WERI-Rb-1 (cell line): ENCODE measurements around the gene CEP83.
A peak's percentile ranks its signal among the peaks of the same experiment; 100 is the strongest.

Experiments
- DNase-seq: peaks from one replicate; pipeline ENCODE4 v3.0.0-alpha.2; 2020
- H3K27ac ChIP-seq: fragments of 250-450 bp; sonication (Bioruptor Pico); 2 replicates; pipeline ENCODE4 v1.5.1; 2020; ENCODE audit warnings: mild to moderate bottlenecking, moderate library complexity
- H3K27me3 ChIP-seq: fragments of 250-450 bp; sonication (Bioruptor Pico); 2 replicates; pipeline ENCODE4 v1.5.1; 2021; ENCODE audit warnings: mild to moderate bottlenecking, low read depth, moderate library complexity; ENCODE audit not compliant: insufficient read depth, severe bottlenecking
- H3K36me3 ChIP-seq: fragments of 250-450 bp; sonication (Bioruptor Pico); 2 replicates; pipeline ENCODE4 v1.5.1; 2020; ENCODE audit warnings: mild to moderate bottlenecking, moderate library complexity
- H3K4me3 ChIP-seq: 2 replicates; pipeline ENCODE4 v1.5.1; 2011; ENCODE audit warnings: low read depth, mild to moderate bottlenecking, control low read depth, low read length
- H3K9me3 ChIP-seq: fragments of 250-450 bp; sonication (Bioruptor Pico); 2 replicates; pipeline ENCODE4 v1.5.1; 2021; ENCODE audit warnings: mild to moderate bottlenecking, moderate library complexity; ENCODE audit not compliant: severe bottlenecking
- TF ChIP-seq, protein P1 (sequence below): IDR thresholded peaks from 2 replicates; pipeline ENCODE4 v1.5.1; 2011; ENCODE audit warnings: low read depth, mild to moderate bottlenecking, control low read depth, inconsistent platforms, low read length

The CEP83 gene, protein sequence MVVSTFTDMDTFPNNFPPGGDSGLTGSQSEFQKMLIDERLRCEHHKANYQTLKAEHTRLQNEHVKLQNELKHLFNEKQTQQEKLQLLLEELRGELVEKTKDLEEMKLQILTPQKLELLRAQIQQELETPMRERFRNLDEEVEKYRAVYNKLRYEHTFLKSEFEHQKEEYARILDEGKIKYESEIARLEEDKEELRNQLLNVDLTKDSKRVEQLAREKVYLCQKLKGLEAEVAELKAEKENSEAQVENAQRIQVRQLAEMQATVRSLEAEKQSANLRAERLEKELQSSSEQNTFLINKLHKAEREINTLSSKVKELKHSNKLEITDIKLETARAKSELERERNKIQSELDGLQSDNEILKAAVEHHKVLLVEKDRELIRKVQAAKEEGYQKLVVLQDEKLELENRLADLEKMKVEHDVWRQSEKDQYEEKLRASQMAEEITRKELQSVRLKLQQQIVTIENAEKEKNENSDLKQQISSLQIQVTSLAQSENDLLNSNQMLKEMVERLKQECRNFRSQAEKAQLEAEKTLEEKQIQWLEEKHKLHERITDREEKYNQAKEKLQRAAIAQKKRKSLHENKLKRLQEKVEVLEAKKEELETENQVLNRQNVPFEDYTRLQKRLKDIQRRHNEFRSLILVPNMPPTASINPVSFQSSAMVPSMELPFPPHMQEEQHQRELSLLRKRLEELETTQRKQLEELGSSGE

DNA sequence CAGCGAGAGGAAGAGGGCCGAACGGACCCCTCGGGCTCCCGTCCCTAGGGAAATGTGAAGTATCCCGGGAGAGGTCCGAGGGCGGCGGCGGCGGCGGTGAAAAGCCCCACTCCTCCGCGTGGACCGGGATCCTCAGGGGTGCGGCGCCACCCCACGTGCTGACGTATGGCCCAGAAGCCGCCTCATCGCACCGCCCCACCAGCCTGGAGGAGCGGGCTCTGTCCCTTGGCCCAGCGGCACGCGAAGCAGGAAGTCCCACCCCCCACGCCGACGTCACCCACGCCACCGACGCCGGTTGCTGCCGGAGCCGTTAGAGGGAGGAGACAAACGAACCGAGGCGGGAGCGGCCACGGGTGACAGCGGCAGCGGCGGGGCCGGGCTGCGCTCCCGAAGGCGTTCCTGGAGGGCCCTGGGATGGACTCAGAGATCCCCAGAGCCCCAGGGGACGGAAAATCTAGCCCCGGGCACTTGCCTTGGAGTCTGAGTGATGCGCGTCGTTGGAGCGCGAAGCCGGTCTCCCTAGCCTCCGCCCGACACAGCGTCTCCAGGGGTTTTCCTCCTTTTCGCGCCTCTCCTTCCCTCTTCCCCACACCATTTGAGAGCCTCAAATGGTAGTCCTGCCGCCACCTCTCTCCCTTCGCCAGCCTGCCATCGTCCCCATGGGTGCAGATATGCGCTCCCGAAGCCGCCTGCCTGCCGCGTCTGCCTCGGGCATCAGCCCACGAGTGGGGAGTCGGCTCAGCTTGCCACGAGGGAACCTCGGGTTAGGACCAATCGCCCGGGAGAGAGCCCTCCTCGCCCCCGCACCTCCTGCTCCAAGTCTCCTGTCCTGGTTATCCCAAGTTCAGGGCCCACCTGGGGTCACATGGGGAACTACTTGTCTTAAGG lies at the start of gene CEP83:
TSS of gene CEP83 (minus strand) at position 140 of the 888 bp plus-strand sequence. CDS start 47,377 bp downstream, outside the sequence.
- H3K9me3 ChIP-seq = no peaks in the 10 kb centered on the region
- H3K36me3 ChIP-seq = no peaks in the 10 kb centered on the region
- H3K4me3 ChIP-seq = peak within 1 kb of the TSS; percentile 86
- TF ChIP-seq, protein P1, sequence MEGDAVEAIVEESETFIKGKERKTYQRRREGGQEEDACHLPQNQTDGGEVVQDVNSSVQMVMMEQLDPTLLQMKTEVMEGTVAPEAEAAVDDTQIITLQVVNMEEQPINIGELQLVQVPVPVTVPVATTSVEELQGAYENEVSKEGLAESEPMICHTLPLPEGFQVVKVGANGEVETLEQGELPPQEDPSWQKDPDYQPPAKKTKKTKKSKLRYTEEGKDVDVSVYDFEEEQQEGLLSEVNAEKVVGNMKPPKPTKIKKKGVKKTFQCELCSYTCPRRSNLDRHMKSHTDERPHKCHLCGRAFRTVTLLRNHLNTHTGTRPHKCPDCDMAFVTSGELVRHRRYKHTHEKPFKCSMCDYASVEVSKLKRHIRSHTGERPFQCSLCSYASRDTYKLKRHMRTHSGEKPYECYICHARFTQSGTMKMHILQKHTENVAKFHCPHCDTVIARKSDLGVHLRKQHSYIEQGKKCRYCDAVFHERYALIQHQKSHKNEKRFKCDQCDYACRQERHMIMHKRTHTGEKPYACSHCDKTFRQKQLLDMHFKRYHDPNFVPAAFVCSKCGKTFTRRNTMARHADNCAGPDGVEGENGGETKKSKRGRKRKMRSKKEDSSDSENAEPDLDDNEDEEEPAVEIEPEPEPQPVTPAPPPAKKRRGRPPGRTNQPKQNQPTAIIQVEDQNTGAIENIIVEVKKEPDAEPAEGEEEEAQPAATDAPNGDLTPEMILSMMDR = no peak
- no peaks in the 10 kb centered on the region for H3K27me3 ChIP-seq
- H3K27ac ChIP-seq = peak within 1 kb of the TSS; percentile 90
- peak; percentile 96 for DNase-seq

DNA sequence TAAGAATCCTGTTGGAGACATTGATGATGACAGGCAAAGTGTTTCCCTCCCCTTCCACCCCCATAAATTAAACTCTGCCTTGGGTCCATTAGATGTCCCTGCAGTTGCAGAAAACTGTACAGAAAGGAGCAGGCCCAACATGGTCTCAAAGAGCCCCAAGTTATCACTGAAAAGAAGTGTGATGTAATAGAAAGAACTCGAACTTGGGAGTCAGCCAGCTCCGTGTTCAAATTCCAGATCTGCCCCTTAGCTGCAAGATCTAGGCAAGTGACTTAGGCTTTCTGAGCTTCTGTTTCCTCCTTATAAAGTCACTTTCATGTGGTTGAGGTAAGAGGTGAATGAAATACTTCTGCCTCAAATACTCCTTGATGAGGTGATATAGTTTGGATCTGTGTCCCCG lies 49.6 kb upstream of the CEP83 start:
- H3K27me3 ChIP-seq = no peaks in the 10 kb centered on the region
- H3K36me3 ChIP-seq = no peaks in the 10 kb centered on the region
- no peaks in the 10 kb centered on the region for H3K9me3 ChIP-seq
- no peak overlapping the region for H3K4me3 ChIP-seq
- no peak for DNase-seq
- TF ChIP-seq, protein P1 = no peak
- H3K27ac ChIP-seq = no peak overlapping the region

DNA sequence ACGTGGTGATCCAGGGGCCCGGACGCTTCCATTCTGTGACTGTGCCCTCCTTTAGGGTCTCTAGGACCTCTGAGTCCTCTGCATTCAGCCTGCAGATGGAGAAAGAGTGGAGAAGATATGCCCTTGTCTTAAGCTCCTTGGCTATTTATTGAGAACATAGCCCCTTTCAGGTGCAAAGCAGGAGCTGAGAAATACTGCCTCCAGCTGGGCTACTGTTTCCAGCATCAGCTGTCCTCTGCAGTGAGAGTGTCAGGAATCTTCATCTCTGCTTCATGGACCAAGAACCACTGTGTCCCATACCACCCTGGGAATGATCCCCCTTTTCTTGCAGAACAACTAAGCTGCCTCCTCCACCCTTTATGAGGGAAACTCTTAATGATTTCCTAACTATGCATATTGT lies 47.8 kb upstream of the CEP83 start:
- TF ChIP-seq, protein P1 = no peak
- no peak overlapping the region for H3K27ac ChIP-seq
- DNase-seq = no peak
- H3K36me3 ChIP-seq = no peaks in the 10 kb centered on the region
- no peaks in the 10 kb centered on the region for H3K27me3 ChIP-seq
- peaks cover 2% of the 10 kb centered on the region for H3K9me3 ChIP-seq
- no peak overlapping the region for H3K4me3 ChIP-seq

DNA sequence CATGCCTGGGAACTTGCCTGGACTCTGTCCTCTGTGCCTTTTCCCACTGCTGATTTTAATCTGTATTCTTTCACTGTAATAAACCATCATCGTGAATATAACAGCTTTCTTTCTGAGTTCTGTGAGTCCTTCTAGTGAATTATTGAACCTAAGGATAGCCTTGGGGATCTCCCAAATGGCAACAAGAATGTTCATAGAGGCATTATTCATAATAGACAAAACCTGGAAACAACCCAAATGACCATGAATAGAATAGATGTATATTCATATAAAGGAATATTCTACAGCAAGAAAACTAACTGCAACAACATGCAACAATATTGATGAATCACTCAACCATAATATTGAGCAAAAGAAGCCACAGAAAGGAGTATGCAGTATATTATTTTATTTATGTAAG lies 44.7 kb upstream of the CEP83 start:
- no peak overlapping the region for H3K27ac ChIP-seq
- no peaks in the 10 kb centered on the region for H3K36me3 ChIP-seq
- H3K27me3 ChIP-seq = no peaks in the 10 kb centered on the region
- DNase-seq = no peak
- no peak overlapping the region for H3K4me3 ChIP-seq
- TF ChIP-seq, protein P1 = no peak
- peaks cover 2% of the 10 kb centered on the region for H3K9me3 ChIP-seq

DNA sequence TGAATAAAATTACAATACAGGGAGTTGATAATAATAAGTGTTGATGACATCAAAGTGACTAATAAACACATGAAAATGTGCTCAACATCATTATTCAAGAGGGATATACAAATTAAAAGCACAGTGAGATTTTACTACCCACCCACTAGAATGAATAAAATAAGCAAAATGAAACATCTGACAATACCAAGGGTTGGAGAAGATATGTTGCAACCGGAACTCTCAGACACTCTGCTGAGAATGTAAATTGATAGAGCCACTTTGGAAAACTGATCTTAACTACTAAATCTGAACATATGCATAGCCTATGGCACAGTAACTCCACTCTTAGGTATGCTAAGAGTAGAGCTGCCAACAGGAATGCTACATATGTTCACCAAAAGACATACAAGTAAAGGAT lies 44.0 kb upstream of the CEP83 start:
- H3K27me3 ChIP-seq = no peaks in the 10 kb centered on the region
- peaks cover 2% of the 10 kb centered on the region for H3K9me3 ChIP-seq
- H3K4me3 ChIP-seq = no peak overlapping the region
- no peaks in the 10 kb centered on the region for H3K36me3 ChIP-seq
- H3K27ac ChIP-seq = no peak overlapping the region
- TF ChIP-seq, protein P1 = no peak
- DNase-seq = no peak
